Kidney (tissue), 14 donors: Measurements from ENCODE around the gene RAPGEF4. TPM values are rescaled to one million over a fixed set of nuclear protein-coding genes. Genes with fewer than 3 reads are reported as not detected.

ENCODE experiments used
- DNase-seq, 5 donors: peaks; one replicate each; pipeline ENCODE4 v3.0.0-alpha.2; 2013 to 2020
- FAIRE-seq: peaks from 2 replicates; lab custom pipeline; 2012; peaks lifted over from hg19 to GRCh38; lab: Jason Lieb, UNC
- H3K27ac ChIP-seq, 2 donors: one replicate each; pipeline ENCODE4 v1.7.0; 2013; ENCODE audit warnings: low read depth in 2 of 2, low read length in 2 of 2, inconsistent platforms in 1 of 2
- H3K27me3 ChIP-seq: one replicate; pipeline ENCODE4 v1.7.1; 2013; ENCODE audit warnings: low read length, inconsistent platforms; ENCODE audit not compliant: control insufficient read depth, insufficient read depth
- H3K36me3 ChIP-seq, 3 donors: one replicate each; pipeline versions ENCODE4 v1.7.0 to v1.7.1; 2013; ENCODE audit warnings: low read length in 3 of 3, control low read depth in 1 of 3, inconsistent platforms in 1 of 3; ENCODE audit not compliant: insufficient read depth in 3 of 3, control insufficient read depth in 2 of 3
- H3K4me1 ChIP-seq, 3 donors: one replicate each; pipeline versions ENCODE4 v1.7.0 to v1.7.1; 2013; ENCODE audit warnings: low read length in 3 of 3, inconsistent platforms in 1 of 3, low read depth in 1 of 3; ENCODE audit not compliant: control insufficient read depth in 2 of 3, insufficient read depth in 2 of 3
- H3K4me3 ChIP-seq, 3 donors: one replicate each; pipeline versions ENCODE4 v1.7.0 to v1.8.1; 2013; ENCODE audit warnings: low read length in 3 of 3, control low read depth in 1 of 3, inconsistent platforms in 1 of 3
- H3K9ac ChIP-seq, 3 donors: one replicate each; pipeline versions ENCODE4 v1.7.0 to v1.7.1; 2013; ENCODE audit warnings: low read length in 3 of 3, control low read depth in 1 of 3, inconsistent platforms in 1 of 3
- H3K9me3 ChIP-seq, 3 donors: one replicate each; pipeline versions ENCODE4 v1.7.0 to v1.7.1; 2013; ENCODE audit warnings: low read length in 3 of 3, control low read depth in 1 of 3, inconsistent platforms in 1 of 3; ENCODE audit not compliant: control insufficient read depth in 2 of 3, insufficient read depth in 1 of 3
- CTCF ChIP-seq: IDR thresholded peaks from 3 replicates; pipeline ENCODE4 v1.5.1; 2012; ENCODE audit warnings: mild to moderate bottlenecking, moderate library complexity, borderline replicate concordance; ENCODE audit not compliant: insufficient read depth; ENCODE audit errors: extremely low read depth
- intact Hi-C: fragments of 100-400 bp; cut with DNase I; formaldehyde crosslinking; loops from one replicate; pipeline ENCODE4 v1.11.1; 2022
- polyA plus RNA-seq: library from polyadenylated mRNA; stranded (reverse); fragments of 350-450 nt; fragmentation: Illumina TruSeq; extraction: RNeasy Lipid Tissue Mini Kit (QIAGEN cat#74804); gene quantifications from one replicate; pipeline ENCODE4 v1.2.3, GENCODE V29; 2014; ENCODE audit warnings: low read depth, low replicate concordance; ENCODE audit not compliant: insufficient read depth
- total RNA-seq: library from RNA; stranded (reverse); fragmentation: NEBNext Ultra II Directional; extraction: Animal tissue kit (Norgen Biotek cat#: 25700); gene quantifications from one replicate; pipeline ENCODE4 v1.2.1, GENCODE V29; 2021
- donor health status: control.
- donor health status: control.
- donor health status: control.
- donor health status: control.
- donor health status: control.
- donor health status: DM: yes; HTN: yes; CAD: no.
- donor health status: Normal renal cell carcinoma (clear cell type).

The RAPGEF4 gene
- total and polyA plus RNA-seq, 2 donors from 2014 or later = 3.8 to 13.6 TPM

GRCh38 chr2:173059292-173059691 is 323.6 kb downstream of the RAPGEF4 start:
- H3K27ac ChIP-seq = no peak overlapping the region
- no peak overlapping the region for H3K4me3 ChIP-seq
- no peaks in the 10 kb centered on the region for H3K4me1 ChIP-seq
- intact Hi-C loops = no loop called here
- TF ChIP-seq CTCF = no peak
- H3K9ac ChIP-seq = no peak overlapping the region
- H3K27me3 ChIP-seq = no peaks in the 10 kb centered on the region
- DNase-seq (no peak), FAIRE-seq (no peak)
- no peaks in the 10 kb centered on the region for H3K36me3 ChIP-seq
- no peaks in the 10 kb centered on the region for H3K9me3 ChIP-seq

GRCh38 chr2:173059971-173060461 is 324.4 kb downstream of the RAPGEF4 start:
- H3K27ac ChIP-seq = no peak overlapping the region
- intact Hi-C loops = no loop called here
- no peak overlapping the region for H3K9ac ChIP-seq
- no peak for TF ChIP-seq CTCF
- no peak for DNase-seq
- no peaks in the 10 kb centered on the region for H3K9me3 ChIP-seq
- no peak for FAIRE-seq
- no peaks in the 10 kb centered on the region for H3K4me1 ChIP-seq
- no peaks in the 10 kb centered on the region for H3K27me3 ChIP-seq
- no peaks in the 10 kb centered on the region for H3K36me3 ChIP-seq
- no peak overlapping the region for H3K4me3 ChIP-seq

- Histone ChIP-seq H3K9ac (no peak overlapping the region), H3K27ac (no peak overlapping the region), H3K4me1 (no peaks in the 10 kb centered on the region), H3K4me3 (no peak overlapping the region), H3K36me3 (no peaks in the 10 kb centered on the region), H3K27me3 (no peaks in the 10 kb centered on the region), H3K9me3 (no peaks in the 10 kb centered on the region)
- intact Hi-C loops = no loop called here
- TF ChIP-seq CTCF = no peak
- FAIRE-seq = no peak
- no peak for DNase-seq
These were observed 327.2 kb downstream of the RAPGEF4 start for GRCh38 chr2:173062801-173063200.
